ENCODE results near the gene UBE2M. TPM values are rescaled to one million over a fixed set of nuclear protein-coding genes. Genes with fewer than 3 reads are reported as not detected.

The UBE2M gene
- total RNA-seq, 1 experiment from 2014 or later = 243 TPM

DNA sequence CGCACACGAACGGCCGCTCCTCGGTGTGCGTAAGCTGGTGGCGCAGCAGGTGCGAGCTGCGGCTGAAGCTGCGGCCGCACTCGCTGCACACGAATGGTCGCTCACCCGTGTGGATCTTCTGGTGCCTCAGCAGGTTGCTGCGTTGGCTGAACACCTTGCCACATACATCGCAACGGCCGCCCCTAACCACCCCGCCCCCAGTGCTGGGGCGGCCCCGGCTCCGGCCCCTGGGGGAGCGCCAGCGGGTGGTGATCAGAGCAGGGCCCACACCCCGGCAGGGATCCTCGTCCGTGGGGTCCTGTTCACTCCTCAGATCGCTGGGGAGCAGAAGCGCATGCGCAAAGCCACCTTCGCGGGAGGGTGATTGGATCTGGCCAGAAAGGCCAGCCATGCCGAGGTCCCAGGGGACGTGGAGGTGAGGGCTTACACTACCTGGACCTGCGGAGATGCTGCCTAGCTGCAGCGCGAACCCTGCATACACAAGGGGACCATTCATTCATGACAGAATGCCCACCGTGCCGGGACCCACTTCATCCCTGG, 4.7 kb upstream of the UBE2M start:
- Histone ChIP-seq H2AFZ (ENCODE audit: low read length) (peak overlapping the region; percentile 49), H3K9ac (ENCODE audit: low read length) (no peak overlapping the region), H3K9me3 (ENCODE audit: low read length) (no peaks in the 10 kb centered on the region), H3K27me3 (ENCODE audit: low read length) (no peaks in the 10 kb centered on the region), H3K4me3 (ENCODE audit: low read length) (peak overlapping the region; percentile 64), H3K36me3 (ENCODE audit: low read depth, low read length) (0 out of 2 replicates have a peak, but pooled peaks cover 8% of the 10 kb centered on the region), H3K9me2 (replicated peaks; ENCODE audit: low read length) (no peaks in the 10 kb centered on the region), H3K4me1 (ENCODE audit: insufficient read depth, low read length) (peaks cover 33% of the 10 kb centered on the region), H3K4me2 (ENCODE audit: low read length) (peak overlapping the region; percentile 94), H3K79me2 (ENCODE audit: low read length) (peaks cover under 1% of the 10 kb centered on the region), H4K20me1 (ENCODE audit: low read length) (no peaks in the 10 kb centered on the region), H3F3A (ENCODE audit: low read length, unreplicated experiment) (no peaks in the 10 kb centered on the region), H3K27ac (ENCODE audit: low read length) (no peak overlapping the region)
- intact Hi-C loops (cut with micrococcal nuclease) = no loop called here
- no TSS peak for BruUV-seq (replicated peaks)
- POLR2A ChIA-PET (ENCODE audit: unreplicated experiment) = no interaction called here
- DNase-seq (no peak), ATAC-seq (no peak)
- CTCF ChIA-PET = no interaction called here
- TF ChIP-seq EZH2phosphoT487 (IDR thresholded peaks at IDR 0.05; ENCODE audit: borderline replicate concordance, low read length) (no peak), EZH2 (IDR thresholded peaks at IDR 0.05; ENCODE audit: low read length, unreplicated experiment) (no peak)
- TF ChIP-seq, protein P1, sequence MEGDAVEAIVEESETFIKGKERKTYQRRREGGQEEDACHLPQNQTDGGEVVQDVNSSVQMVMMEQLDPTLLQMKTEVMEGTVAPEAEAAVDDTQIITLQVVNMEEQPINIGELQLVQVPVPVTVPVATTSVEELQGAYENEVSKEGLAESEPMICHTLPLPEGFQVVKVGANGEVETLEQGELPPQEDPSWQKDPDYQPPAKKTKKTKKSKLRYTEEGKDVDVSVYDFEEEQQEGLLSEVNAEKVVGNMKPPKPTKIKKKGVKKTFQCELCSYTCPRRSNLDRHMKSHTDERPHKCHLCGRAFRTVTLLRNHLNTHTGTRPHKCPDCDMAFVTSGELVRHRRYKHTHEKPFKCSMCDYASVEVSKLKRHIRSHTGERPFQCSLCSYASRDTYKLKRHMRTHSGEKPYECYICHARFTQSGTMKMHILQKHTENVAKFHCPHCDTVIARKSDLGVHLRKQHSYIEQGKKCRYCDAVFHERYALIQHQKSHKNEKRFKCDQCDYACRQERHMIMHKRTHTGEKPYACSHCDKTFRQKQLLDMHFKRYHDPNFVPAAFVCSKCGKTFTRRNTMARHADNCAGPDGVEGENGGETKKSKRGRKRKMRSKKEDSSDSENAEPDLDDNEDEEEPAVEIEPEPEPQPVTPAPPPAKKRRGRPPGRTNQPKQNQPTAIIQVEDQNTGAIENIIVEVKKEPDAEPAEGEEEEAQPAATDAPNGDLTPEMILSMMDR (conservative IDR thresholded peaks at IDR 0.05; ENCODE audit: low read depth, low read length) = no peak

- H2AFZ ChIP-seq (ENCODE audit: low read length) = peak overlapping the region; percentile 49
- no peaks in the 10 kb centered on the region for H3K27me3 ChIP-seq (ENCODE audit: low read length)
- no peak overlapping the region for H3K27ac ChIP-seq (ENCODE audit: low read length)
- POLR2A ChIA-PET (ENCODE audit: unreplicated experiment) = no interaction called here
- H3K9me2 ChIP-seq (replicated peaks; ENCODE audit: low read length) = no peaks in the 10 kb centered on the region
- no peaks in the 10 kb centered on the region for H3K9me3 ChIP-seq (ENCODE audit: low read length)
- peaks cover 8% of the 10 kb centered on the region for H3K79me2 ChIP-seq (ENCODE audit: low read length)
- H3K4me1 ChIP-seq (ENCODE audit: insufficient read depth, low read length) = peaks cover 33% of the 10 kb centered on the region
- peak; percentile 55 for DNase-seq
- no peaks in the 10 kb centered on the region for H4K20me1 ChIP-seq (ENCODE audit: low read length)
- peak overlapping the region; percentile 64 for H3K4me3 ChIP-seq (ENCODE audit: low read length)
- peak overlapping the region; percentile 94 for H3K4me2 ChIP-seq (ENCODE audit: low read length)
- intact Hi-C loops (cut with micrococcal nuclease) = no loop called here
- CTCF ChIA-PET = no interaction called here
- H3K9ac ChIP-seq (ENCODE audit: low read length) = peak overlapping the region; percentile 9; the same call in 1 of the 2 replicates
- BruUV-seq (replicated peaks) = no TSS peak
- H3F3A ChIP-seq (ENCODE audit: low read length, unreplicated experiment) = no peaks in the 10 kb centered on the region
- 0 out of 2 replicates have a peak, but pooled peaks cover 5% of the 10 kb centered on the region for H3K36me3 ChIP-seq (ENCODE audit: low read depth, low read length)
- TF ChIP-seq EZH2phosphoT487 (IDR thresholded peaks at IDR 0.05; ENCODE audit: borderline replicate concordance, low read length) (no peak; the same call in none of the 2 replicates), EZH2 (IDR thresholded peaks at IDR 0.05; ENCODE audit: low read length, unreplicated experiment) (no peak)
- TF ChIP-seq, protein P1 (conservative IDR thresholded peaks at IDR 0.05; ENCODE audit: low read depth, low read length) = no peak
- ATAC-seq = peak; percentile 26
These were observed 4.0 kb upstream of the UBE2M start for GRCh38 chr19:58562122-58563033.
